T-helper 17 cell (primary cell): ENCODE data around the gene VPS52. TPM values are rescaled to one million over a fixed set of nuclear protein-coding genes. Genes with fewer than 3 reads are reported as not detected.

Experiments
- ATAC-seq: fragments of 150-1000 bp; cut with Tn5 transposase; 2 replicates; pipeline ENCODE4 v1.10.0; 2021; ENCODE audit warnings: mild to moderate bottlenecking, moderate library complexity
- DNase-seq, 3 donors: peaks; one replicate each; pipeline versions ENCODE4 v3.0.0 to v3.0.0-alpha.2; 2020 to 2021
- H3K9me3 ChIP-seq: one replicate; pipeline ENCODE4 v1.7.0; 2013; ENCODE audit warnings: low read length, mild to moderate bottlenecking; ENCODE audit not compliant: control insufficient read depth, poor library complexity, severe bottlenecking
- H3K27ac Mint-ChIP-seq: one replicate; pipeline ENCODE4 v1.8.0; 2022; ENCODE audit warnings: mild to moderate bottlenecking, moderate library complexity, mixed read lengths
- H3K27me3 Mint-ChIP-seq: one replicate; pipeline ENCODE4 v1.8.0; 2022; ENCODE audit warnings: mixed read lengths
- H3K36me3 Mint-ChIP-seq: one replicate; pipeline ENCODE4 v1.8.0; 2022; ENCODE audit warnings: low read depth, mixed read lengths
- H3K4me1 Mint-ChIP-seq: one replicate; pipeline ENCODE4 v1.8.0; 2022; ENCODE audit warnings: mild to moderate bottlenecking, mixed read lengths
- H3K4me3 Mint-ChIP-seq: one replicate; pipeline ENCODE4 v1.8.0; 2022; ENCODE audit warnings: mild to moderate bottlenecking, moderate library complexity, mixed read lengths
- total RNA-seq, 4 donors: library from RNA in 2 of 4; stranded (reverse) in 2 of 4; gene quantifications; one replicate each; pipeline ENCODE4 v1.2.3 and lab custom pipeline; 2022 to 2026

VPS52 gene
- total RNA-seq, 2 donors from 2014 or later = 66.5 to 68.3 TPM

GRCh38 chr6:33297956-33298772 lies 26.5 kb upstream of the VPS52 start:
- H3K27me3 Mint-ChIP-seq = no peaks in the 10 kb centered on the region
- H3K4me1 Mint-ChIP-seq = peaks cover 33% of the 10 kb centered on the region
- peak overlapping the region; percentile 98 for H3K4me3 Mint-ChIP-seq
- H3K9me3 ChIP-seq = no peaks in the 10 kb centered on the region
- H3K36me3 Mint-ChIP-seq = peaks cover 14% of the 10 kb centered on the region
- peak in 2 of 3 donors; percentile 51 to 55 for DNase-seq
- ATAC-seq = peak; percentile 45
- H3K27ac Mint-ChIP-seq = peak overlapping the region; percentile 98

- DNase-seq = no peak
- H3K27ac Mint-ChIP-seq = peak overlapping the region; percentile 98
- peaks cover 33% of the 10 kb centered on the region for H3K4me1 Mint-ChIP-seq
- peak overlapping the region; percentile 98 for H3K4me3 Mint-ChIP-seq
- peaks cover 14% of the 10 kb centered on the region for H3K36me3 Mint-ChIP-seq
- no peaks in the 10 kb centered on the region for H3K27me3 Mint-ChIP-seq
- ATAC-seq = no peak
- H3K9me3 ChIP-seq = no peaks in the 10 kb centered on the region
Measured at GRCh38 chr6:33297406-33297955, 25.8 kb upstream of the VPS52 start.

GRCh38 chr6:33296797-33297405 lies 25.2 kb upstream of the VPS52 start:
- ATAC-seq = no peak
- Mint-ChIP-seq H3K4me1 (peaks cover 33% of the 10 kb centered on the region), H3K36me3 (peaks cover 14% of the 10 kb centered on the region)

GRCh38 chr6:33295621-33296369 lies 24.1 kb upstream of the VPS52 start:
- no peaks in the 10 kb centered on the region for H3K9me3 ChIP-seq
- no peak for ATAC-seq
- Mint-ChIP-seq H3K36me3 (peaks cover 14% of the 10 kb centered on the region), H3K27ac (no peak overlapping the region), H3K4me1 (peaks cover 31% of the 10 kb centered on the region), H3K4me3 (peak overlapping the region; percentile 41), H3K27me3 (no peaks in the 10 kb centered on the region)
- no peak for DNase-seq

More at GRCh38 chr6:33296797-33297405, 25.2 kb upstream of the VPS52 start:
- peak overlapping the region; percentile 98 for H3K27ac Mint-ChIP-seq
- H3K9me3 ChIP-seq = no peaks in the 10 kb centered on the region
- H3K4me3 Mint-ChIP-seq = peak overlapping the region; percentile 98
- no peaks in the 10 kb centered on the region for H3K27me3 Mint-ChIP-seq
- DNase-seq = no peak

GRCh38 chr6:33294086-33294823 lies 22.6 kb upstream of the VPS52 start:
- H3K4me3 Mint-ChIP-seq = no peak overlapping the region
- H3K4me1 Mint-ChIP-seq = peaks cover 30% of the 10 kb centered on the region
- H3K27ac Mint-ChIP-seq = no peak overlapping the region
- peaks cover 7% of the 10 kb centered on the region for H3K36me3 Mint-ChIP-seq
- ATAC-seq (no peak), DNase-seq (no peak)
- H3K9me3 ChIP-seq = no peaks in the 10 kb centered on the region
- H3K27me3 Mint-ChIP-seq = no peaks in the 10 kb centered on the region

GRCh38 chr6:33292996-33293682 lies 21.5 kb upstream of the VPS52 start:
- H3K4me3 Mint-ChIP-seq = no peak overlapping the region
- peaks cover 9% of the 10 kb centered on the region for H3K36me3 Mint-ChIP-seq
- H3K9me3 ChIP-seq = no peaks in the 10 kb centered on the region
- no peaks in the 10 kb centered on the region for H3K27me3 Mint-ChIP-seq
- peaks cover 32% of the 10 kb centered on the region for H3K4me1 Mint-ChIP-seq
- no peak overlapping the region for H3K27ac Mint-ChIP-seq
- DNase-seq (no peak), ATAC-seq (no peak)

GRCh38 chr6:33290459-33290858 lies 18.8 kb upstream of the VPS52 start:
- Mint-ChIP-seq H3K36me3 (peaks cover 5% of the 10 kb centered on the region), H3K27ac (peak overlapping the region; percentile 98), H3K27me3 (no peaks in the 10 kb centered on the region), H3K4me1 (peaks cover 30% of the 10 kb centered on the region), H3K4me3 (peak overlapping the region; percentile 100)
- no peak for DNase-seq
- no peaks in the 10 kb centered on the region for H3K9me3 ChIP-seq
- ATAC-seq = no peak

- Mint-ChIP-seq H3K4me3 (peak overlapping the region; percentile 100), H3K4me1 (peaks cover 29% of the 10 kb centered on the region), H3K27ac (peak overlapping the region; percentile 98), H3K27me3 (no peaks in the 10 kb centered on the region), H3K36me3 (peaks cover 5% of the 10 kb centered on the region)
- DNase-seq = no peak
- H3K9me3 ChIP-seq = no peaks in the 10 kb centered on the region
- ATAC-seq = peak; percentile 29
Measured at GRCh38 chr6:33289784-33290315, 18.2 kb upstream of the VPS52 start.

GRCh38 chr6:33288921-33289783 lies 17.5 kb upstream of the VPS52 start, which contains the start of the genes PFDN6 and WDR46:
TSS of gene PFDN6 (plus strand) at chr6:33289601. CDS start at chr6:33289857, 256 bp downstream.
TSS of gene WDR46 (minus strand) at chr6:33289239. CDS start at chr6:33289170, 69 bp downstream.
- no peaks in the 10 kb centered on the region for H3K9me3 ChIP-seq
- Mint-ChIP-seq H3K27ac (peak within 1 kb of the TSS; percentile 98), H3K27me3 (no peaks in the 10 kb centered on the region), H3K4me3 (peak within 1 kb of the TSS; percentile 100), H3K4me1 (peaks cover 29% of the 10 kb centered on the region), H3K36me3 (peaks cover 5% of the 10 kb centered on the region)
- peak; percentile 97 for ATAC-seq
- peak; percentile 54 to 68 (median 64) for DNase-seq

GRCh38 chr6:33288141-33288920 lies 16.7 kb upstream of the VPS52 start:
- no peak for DNase-seq
- no peaks in the 10 kb centered on the region for H3K9me3 ChIP-seq
- Mint-ChIP-seq H3K27ac (peak overlapping the region; percentile 98), H3K4me1 (peaks cover 29% of the 10 kb centered on the region), H3K36me3 (peaks cover 5% of the 10 kb centered on the region), H3K27me3 (no peaks in the 10 kb centered on the region), H3K4me3 (peak overlapping the region; percentile 100)
- ATAC-seq = no peak
